Measurements from ENCODE around the gene AMBRA1.
A peak's percentile ranks its signal among the peaks of the same experiment; 100 is the strongest.

Gene AMBRA1

DNA sequence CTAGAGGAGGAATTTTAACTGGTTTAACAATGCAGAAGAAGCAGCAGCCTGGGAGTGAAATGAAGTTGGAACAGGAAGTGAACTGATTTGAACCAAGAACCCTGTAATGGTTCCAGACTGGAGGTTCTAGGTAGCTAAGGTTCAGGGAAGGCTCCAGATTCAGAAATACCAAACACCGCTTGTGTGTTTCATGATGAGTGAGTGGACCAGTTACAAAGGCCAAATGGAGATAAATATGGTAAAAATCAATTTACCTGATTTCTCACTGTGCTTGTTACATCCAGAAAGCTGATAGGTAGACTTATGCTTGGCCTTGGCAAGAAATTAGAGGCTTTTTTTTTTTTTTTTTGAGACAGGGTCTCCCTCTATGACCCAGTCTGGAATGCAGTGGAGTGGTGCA, 36.4 kb upstream of the AMBRA1 start:
- no peaks in the 10 kb centered on the region for H3K27me3 Mint-ChIP-seq
- no peak for DNase-seq
- H3K4me3 Mint-ChIP-seq, result no peak overlapping the region
- H3K36me3 Mint-ChIP-seq, result peaks cover 21 to 23% of the 10 kb centered on the region in 2 donors
- H3K4me1 Mint-ChIP-seq, result peaks cover 9 to 10% of the 10 kb centered on the region in 2 donors
- no peak overlapping the region for H3K27ac Mint-ChIP-seq
- ATAC-seq (replicated peaks), result no peak
- no peaks in the 10 kb centered on the region for H3K9me3 Mint-ChIP-seq

DNA sequence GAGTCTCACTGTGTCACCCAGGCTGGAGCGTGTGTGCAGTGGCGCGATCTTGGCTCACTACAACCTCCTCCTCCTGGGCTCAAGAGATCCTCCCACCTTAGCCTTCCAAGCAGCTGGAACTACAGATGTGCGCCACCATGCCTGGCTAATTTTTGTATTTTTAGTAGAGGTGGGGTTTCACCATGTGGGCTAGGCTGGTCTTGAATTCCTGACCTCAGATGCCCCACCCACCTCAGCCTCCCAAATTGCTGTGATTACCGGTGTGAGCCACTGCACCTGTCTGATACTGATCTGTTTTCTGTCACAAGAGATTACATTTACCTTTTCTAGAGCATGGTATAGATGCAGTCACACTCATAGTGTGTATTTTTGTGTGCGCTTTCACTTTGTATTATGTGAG, 35.1 kb upstream of the AMBRA1 start:
- DNase-seq (no peak), ATAC-seq (replicated peaks) (no peak)
- Mint-ChIP-seq H3K27me3 (no peaks in the 10 kb centered on the region), H3K9me3 (no peaks in the 10 kb centered on the region), H3K27ac (no peak overlapping the region), H3K4me3 (no peak overlapping the region), H3K36me3 (peaks cover 27 to 30% of the 10 kb centered on the region in 2 donors), H3K4me1 (peaks cover 12% of the 10 kb centered on the region in 2 donors)

DNA sequence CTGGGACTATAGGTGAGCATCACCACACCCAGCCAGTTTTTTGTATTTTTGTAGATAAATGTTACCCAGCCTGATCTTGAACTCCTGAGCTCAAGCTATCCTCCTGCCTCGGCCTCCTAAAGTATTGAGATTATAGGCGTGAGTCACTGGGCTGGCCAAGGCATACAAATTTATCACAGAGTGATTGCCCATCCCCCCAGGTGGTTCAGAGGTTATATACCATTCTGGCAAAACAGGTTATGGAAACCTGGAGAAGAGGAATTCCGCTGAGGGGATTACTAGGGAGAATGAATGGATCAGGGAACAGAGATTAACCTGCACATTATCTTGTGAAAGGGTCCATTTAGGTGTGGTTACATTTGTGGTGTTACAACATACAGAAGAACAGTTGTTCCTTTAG, 31.6 kb upstream of the AMBRA1 start:
- Mint-ChIP-seq H3K36me3 (peaks cover 15 to 28% of the 10 kb centered on the region in 2 donors), H3K4me1 (peaks cover 10 to 26% of the 10 kb centered on the region in 2 donors), H3K9me3 (no peaks in the 10 kb centered on the region), H3K27me3 (no peaks in the 10 kb centered on the region), H3K27ac (no peak overlapping the region), H3K4me3 (no peak overlapping the region)
- ATAC-seq (replicated peaks) (no peak), DNase-seq (no peak)

DNA sequence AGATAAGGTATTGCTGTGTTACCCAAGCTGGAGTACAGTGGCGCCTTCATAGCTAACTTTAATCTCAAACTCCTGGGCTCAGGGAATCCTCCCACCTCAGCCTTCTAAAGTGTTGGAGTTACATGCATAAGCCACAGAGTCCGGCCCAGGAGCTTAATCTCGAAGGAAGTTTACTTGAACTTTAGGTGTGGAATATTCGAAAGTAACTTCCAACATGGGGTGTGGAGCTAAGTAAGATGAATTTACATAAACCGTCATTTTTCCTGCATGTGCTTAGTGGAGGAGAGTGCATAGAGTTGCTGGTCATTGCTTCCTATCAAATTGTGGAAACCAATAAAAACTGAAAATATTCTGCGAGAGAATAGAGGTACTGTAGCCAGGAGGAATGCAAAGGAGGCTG, 25.0 kb upstream of the AMBRA1 start:
- Mint-ChIP-seq H3K27ac (no peak overlapping the region), H3K36me3 (peaks cover 0 to 11% of the 10 kb centered on the region in 2 donors), H3K4me3 (peak overlapping the region in 1 of 2 donors; percentile 58), H3K9me3 (no peaks in the 10 kb centered on the region), H3K27me3 (no peaks in the 10 kb centered on the region), H3K4me1 (peaks cover 11 to 46% of the 10 kb centered on the region in 2 donors)
- ATAC-seq (replicated peaks) (no peak), DNase-seq (no peak)

DNA sequence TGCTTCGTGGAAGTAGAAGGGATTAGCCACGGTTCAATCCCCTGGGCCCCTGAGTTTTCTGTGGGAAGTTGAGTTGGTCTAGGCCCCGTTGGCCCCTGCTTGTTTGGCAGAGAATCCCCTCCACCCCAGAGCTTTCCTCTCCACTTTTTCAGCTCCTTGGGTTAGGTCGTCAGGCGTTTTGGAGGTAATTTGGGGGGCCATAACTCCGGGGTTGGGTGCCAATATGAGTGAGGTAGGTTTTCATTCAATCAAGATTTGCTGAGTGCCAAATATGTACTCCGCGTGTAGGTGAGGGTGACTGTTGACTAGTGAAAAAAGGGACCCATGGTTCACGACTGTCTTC, 24.1 kb upstream of the AMBRA1 start:
- Mint-ChIP-seq H3K9me3 (no peaks in the 10 kb centered on the region), H3K4me3 (peak overlapping the region; percentile 95 to 99), H3K27ac (peak overlapping the region; percentile 100), H3K4me1 (peaks cover 11 to 46% of the 10 kb centered on the region in 2 donors), H3K27me3 (no peaks in the 10 kb centered on the region), H3K36me3 (peaks cover 0 to 11% of the 10 kb centered on the region in 2 donors)
- DNase-seq, result no peak
- ATAC-seq (replicated peaks), result no peak

DNA sequence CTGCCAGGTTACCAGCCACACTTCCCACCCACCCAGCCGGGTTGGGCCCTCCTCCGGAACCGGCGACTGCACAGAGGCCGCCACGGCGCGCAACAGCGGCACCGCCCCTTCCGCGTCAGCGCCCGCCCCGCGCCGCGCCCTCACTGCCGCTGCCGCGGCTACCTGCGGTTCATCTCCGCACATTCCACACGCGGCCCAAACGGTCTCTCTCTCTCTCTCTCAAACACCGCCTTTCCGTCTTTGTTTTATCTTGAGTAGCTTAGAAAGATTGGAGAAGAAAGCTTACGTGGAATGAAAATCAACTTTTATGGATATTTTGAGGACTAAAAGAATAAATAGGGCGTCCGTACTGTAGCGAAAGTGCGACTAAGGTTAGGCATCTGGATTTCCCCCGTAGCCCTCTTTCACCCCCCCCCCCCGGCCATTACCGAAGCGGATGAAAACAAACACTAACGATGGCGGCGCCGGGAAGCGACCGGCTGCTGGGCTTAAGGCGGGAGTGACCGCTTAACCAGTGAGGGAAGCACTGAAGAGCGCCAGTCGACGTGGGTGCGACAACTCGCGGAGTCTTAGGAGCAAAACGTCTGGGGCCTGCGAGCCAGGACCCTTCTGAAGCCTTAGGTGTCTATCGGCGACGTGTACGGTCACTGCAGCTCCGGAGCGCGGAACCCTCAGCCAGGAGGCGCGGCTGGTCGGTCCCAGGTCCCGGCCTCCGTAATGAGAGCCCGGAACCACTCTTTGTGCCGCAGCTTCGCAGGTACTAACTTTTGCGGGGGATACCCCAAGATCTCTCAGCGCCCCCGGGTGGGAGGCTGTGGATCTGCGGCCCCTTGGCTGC, 23.5 kb upstream of the AMBRA1 start, which contains the start of the genes ATG13 and HARBI1:
Gene ATG13, plus strand, starts transcription at position 420 of the 838 bp plus-strand sequence. CDS start 26,739 bp downstream, outside the sequence.
Gene HARBI1, minus strand, starts transcription at position 94 of the 838 bp plus-strand sequence. CDS start 990 bp downstream, outside the sequence.
- DNase-seq (peak; percentile 88), ATAC-seq (replicated peaks) (peak; percentile 97 to 98)
- Mint-ChIP-seq H3K36me3 (peaks cover 0 to 11% of the 10 kb centered on the region in 2 donors), H3K9me3 (no peaks in the 10 kb centered on the region), H3K27me3 (no peaks in the 10 kb centered on the region), H3K27ac (peak within 1 kb of the TSS; percentile 100), H3K4me1 (peaks cover 11 to 46% of the 10 kb centered on the region in 2 donors), H3K4me3 (peak within 1 kb of the TSS; percentile 95 to 99)

DNA sequence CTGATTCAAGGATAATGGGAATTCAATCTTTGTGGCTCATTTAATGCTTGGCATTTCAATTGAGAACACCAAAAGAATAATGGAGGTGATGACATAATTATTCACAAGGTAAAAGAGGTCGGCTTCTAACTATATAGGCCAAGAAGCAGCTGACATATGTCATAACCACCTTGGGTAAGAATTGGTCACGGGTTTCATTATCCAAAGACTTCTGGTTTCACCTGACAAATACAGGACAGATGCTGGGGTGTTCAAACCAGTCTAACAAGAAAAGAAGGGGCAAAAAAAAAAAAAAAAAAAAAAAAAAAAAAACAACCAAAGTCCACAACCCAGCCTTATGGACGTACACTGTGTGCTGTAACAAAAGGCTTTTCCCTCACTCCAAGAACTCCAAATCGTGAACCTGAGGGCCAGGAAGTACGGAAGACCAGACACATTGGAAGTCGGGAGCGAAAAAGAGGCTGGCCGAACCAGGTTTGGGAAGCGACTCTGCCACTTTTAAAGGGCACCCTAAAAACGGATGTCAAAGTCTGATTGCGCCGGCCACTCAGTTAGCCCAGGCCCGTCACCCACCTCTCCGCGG, 22.8 kb upstream of the AMBRA1 start:
- no peaks in the 10 kb centered on the region for H3K27me3 Mint-ChIP-seq
- peak in 1 of 2 donors; percentile 12 for ATAC-seq (replicated peaks)

DNA sequence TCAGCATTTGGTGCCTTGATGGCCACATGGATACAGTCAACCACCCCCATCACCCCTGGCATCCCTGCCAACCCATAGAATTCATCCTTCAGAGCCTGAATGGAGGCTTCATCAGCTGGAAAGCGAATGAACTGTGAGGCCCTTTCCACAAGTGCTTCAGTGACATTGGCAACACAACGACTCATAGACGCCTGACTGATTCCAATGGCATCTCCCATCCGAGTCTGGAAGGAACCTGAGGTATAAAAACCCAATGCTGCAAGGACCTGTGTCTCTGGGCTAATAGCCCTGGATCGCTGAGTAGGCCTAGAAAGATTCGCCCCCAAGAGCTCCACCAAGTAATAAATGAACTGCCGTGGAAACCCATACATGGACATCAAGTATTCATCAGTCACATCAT, 21.9 kb upstream of the AMBRA1 start:
- H3K4me1 Mint-ChIP-seq, result peaks cover 11 to 41% of the 10 kb centered on the region in 2 donors
- no peaks in the 10 kb centered on the region for H3K27me3 Mint-ChIP-seq
- no peak overlapping the region for H3K4me3 Mint-ChIP-seq
- H3K36me3 Mint-ChIP-seq, result peaks cover 0 to 4% of the 10 kb centered on the region in 2 donors
- ATAC-seq (replicated peaks) (no peak), DNase-seq (no peak)
- no peaks in the 10 kb centered on the region for H3K9me3 Mint-ChIP-seq
- no peak overlapping the region for H3K27ac Mint-ChIP-seq

More for the DNA sequence above, 22.8 kb upstream of the AMBRA1 start:
- peaks cover 11 to 44% of the 10 kb centered on the region in 2 donors for H3K4me1 Mint-ChIP-seq
- peak overlapping the region; percentile 95 to 99 for H3K4me3 Mint-ChIP-seq
- H3K36me3 Mint-ChIP-seq, result peaks cover 0 to 9% of the 10 kb centered on the region in 2 donors
- no peak for DNase-seq
- no peaks in the 10 kb centered on the region for H3K9me3 Mint-ChIP-seq
- H3K27ac Mint-ChIP-seq, result peak overlapping the region; percentile 100

DNA sequence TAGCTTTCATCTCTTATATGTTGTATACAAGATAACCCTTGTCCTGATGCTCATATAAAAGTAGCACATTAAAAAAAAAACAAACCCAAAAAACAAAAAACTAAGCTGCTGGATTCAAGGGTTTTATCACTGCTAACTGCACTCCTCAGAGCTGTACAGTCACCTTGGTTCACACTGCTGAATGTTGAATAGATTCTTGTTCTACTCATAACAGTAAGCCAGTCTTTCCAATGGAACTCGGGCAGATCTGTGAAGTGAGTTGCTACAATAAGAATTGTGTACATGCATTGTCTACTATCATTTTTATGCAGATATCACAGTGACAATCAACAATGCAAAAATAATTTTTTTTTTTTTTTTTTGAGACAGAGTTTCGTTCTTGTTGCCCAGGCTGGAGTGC, 18.5 kb upstream of the AMBRA1 start:
- ATAC-seq (replicated peaks), result no peak
- Mint-ChIP-seq H3K9me3 (no peaks in the 10 kb centered on the region), H3K27me3 (no peaks in the 10 kb centered on the region), H3K36me3 (peaks cover 0 to 7% of the 10 kb centered on the region in 2 donors), H3K4me1 (peaks cover 2 to 22% of the 10 kb centered on the region in 2 donors), H3K4me3 (no peak overlapping the region), H3K27ac (no peak overlapping the region)
- DNase-seq, result no peak

DNA sequence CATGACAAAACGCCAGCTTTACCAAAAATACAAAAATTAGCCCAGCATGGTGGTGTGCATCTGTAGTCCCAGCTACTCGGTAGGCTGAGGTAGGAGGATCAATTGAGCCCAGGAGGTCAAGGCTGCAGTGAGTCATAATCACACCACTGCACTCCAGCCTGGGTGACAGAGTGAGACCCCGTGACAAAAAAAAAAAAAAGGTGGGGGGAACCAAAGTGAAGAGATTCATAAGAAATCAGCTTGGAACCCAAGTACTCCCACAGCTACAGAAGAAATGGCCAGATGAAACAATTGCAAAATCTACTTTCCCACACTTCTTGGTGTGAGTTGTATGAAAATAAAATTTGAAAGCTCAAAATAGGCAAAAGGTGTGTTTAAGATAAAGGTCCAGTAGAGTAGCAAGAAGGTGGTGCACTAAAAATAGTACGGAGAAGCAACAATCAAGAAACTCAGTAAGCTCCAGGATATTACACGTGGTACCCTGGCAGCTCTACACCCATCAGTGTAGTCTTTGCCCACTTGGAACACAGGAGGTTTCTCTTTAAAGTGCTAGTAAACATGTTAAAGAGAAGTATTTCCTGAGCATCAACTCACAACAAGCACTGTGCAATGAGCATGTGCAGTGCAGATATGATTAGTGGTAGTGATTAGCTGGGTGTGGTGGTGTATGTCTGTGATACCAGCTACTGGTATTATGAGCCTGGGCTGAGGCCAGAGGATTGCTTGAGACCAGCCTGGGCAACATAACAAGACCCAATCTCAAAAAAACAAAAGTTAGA, 17.9 kb upstream of the AMBRA1 start:
- ATAC-seq (replicated peaks), result no peak
- no peak overlapping the region for H3K4me3 Mint-ChIP-seq
- H3K4me1 Mint-ChIP-seq, result peaks cover 2 to 20% of the 10 kb centered on the region in 2 donors
- no peaks in the 10 kb centered on the region for H3K9me3 Mint-ChIP-seq
- no peak overlapping the region for H3K27ac Mint-ChIP-seq
- no peaks in the 10 kb centered on the region for H3K27me3 Mint-ChIP-seq
- no peak for DNase-seq
- H3K36me3 Mint-ChIP-seq, result peaks cover 0 to 7% of the 10 kb centered on the region in 2 donors

DNA sequence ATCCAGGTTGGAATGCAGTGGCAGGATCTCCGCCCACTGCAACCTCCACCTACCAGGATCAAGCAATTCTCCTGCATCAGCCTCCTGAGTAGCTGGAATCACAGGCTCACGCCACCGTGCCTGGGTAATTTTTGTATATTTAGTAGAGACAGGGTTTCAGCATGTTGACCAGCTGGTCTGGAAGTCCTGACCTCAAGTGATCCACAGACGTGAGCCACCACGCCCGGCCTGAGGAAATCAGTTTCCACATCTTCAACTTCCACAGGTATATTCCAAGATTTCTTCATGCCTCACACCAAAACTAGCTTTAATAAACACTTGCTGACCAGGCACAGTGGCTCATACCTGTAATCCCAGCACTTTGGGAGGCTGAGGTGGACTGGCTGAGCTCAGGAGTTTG, 15.6 kb upstream of the AMBRA1 start:
- ATAC-seq (replicated peaks) (no peak), DNase-seq (no peak)
- Mint-ChIP-seq H3K4me3 (no peak overlapping the region), H3K36me3 (peaks cover 0 to 3% of the 10 kb centered on the region in 2 donors), H3K4me1 (peaks cover 0 to 5% of the 10 kb centered on the region in 2 donors), H3K9me3 (no peaks in the 10 kb centered on the region), H3K27me3 (no peaks in the 10 kb centered on the region), H3K27ac (no peak overlapping the region)

DNA sequence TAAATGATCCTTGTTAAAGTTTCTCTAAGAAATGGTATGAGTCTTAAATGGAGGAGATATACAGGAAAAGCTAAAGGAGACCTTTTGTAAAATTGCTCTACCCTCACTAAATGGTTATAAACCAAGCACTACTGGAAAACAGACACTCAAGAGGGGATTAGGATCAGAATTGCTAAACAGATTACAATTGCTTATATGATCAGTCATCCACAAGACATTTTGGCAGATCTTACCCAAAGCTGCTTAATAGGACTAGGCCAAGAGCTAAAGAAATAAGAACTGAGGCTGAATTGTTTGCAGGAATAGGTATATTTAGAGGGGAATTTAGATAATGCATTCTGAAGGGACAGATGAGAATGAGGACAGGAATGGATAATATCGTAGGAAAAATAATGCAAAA, 13.7 kb upstream of the AMBRA1 start:
- Mint-ChIP-seq H3K36me3 (peaks cover 14% of the 10 kb centered on the region in 2 donors), H3K9me3 (peaks cover 7 to 9% of the 10 kb centered on the region in 2 donors), H3K4me1 (peaks cover 9 to 19% of the 10 kb centered on the region in 2 donors), H3K27ac (no peak overlapping the region), H3K27me3 (no peaks in the 10 kb centered on the region), H3K4me3 (no peak overlapping the region)
- DNase-seq (no peak), ATAC-seq (replicated peaks) (no peak)

DNA sequence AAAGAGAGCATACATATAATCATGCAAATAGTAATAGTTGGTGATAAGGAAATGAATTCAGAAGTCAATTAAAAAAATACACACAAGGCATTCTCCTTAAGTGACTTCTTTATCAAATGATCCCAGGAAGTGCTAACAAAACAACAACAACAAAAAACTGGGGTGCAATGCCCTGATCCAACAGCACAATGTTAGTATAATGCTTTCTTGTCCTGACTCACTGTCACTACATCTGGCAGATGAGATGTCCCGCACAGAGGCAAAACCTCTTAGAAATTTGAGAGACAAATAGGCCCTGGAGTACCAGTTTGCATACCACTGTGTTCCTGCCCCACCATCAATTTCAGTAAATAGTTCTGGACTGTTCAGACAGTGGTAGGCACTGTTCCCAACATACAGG, 11.0 kb upstream of the AMBRA1 start:
- H3K36me3 Mint-ChIP-seq, result peaks cover 14 to 15% of the 10 kb centered on the region in 2 donors
- ATAC-seq (replicated peaks), result no peak
- peaks cover 7 to 9% of the 10 kb centered on the region in 2 donors for H3K9me3 Mint-ChIP-seq
- H3K4me1 Mint-ChIP-seq, result peaks cover 19 to 33% of the 10 kb centered on the region in 2 donors
- H3K27me3 Mint-ChIP-seq, result no peaks in the 10 kb centered on the region
- DNase-seq, result no peak
- H3K4me3 Mint-ChIP-seq, result no peak overlapping the region
- no peak overlapping the region for H3K27ac Mint-ChIP-seq

DNA sequence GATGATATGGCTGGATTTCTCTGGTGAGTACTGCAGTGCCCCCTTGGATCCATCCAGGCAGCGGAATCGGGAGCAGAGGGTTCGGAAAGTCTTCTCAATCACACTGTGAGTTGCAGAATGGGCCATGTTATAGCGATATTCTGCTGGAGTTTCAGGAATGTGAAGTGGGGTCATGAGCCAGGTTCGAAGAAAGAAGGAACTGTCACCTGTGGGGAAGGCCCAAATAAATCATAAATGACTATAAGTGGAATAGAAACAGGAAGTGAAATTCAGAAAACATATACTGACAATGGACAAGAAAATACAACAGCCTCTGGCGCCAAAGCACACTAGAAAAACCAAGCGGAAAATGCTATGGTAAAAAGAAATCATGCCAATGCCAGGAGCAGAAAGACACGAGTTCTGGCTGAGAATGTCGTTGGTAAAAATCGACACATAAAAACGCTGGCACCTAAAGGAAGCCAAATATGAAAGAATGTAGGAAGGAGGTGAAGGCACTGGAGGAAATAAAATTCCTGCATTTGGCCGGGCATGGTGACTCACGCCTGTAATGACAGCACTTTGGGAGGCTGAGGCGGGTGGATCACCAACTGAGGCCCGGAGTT, 10.0 kb upstream of the AMBRA1 start:
- Mint-ChIP-seq H3K9me3 (peaks cover 7 to 9% of the 10 kb centered on the region in 2 donors), H3K27ac (peak overlapping the region; percentile 75), H3K4me1 (peaks cover 19 to 33% of the 10 kb centered on the region in 2 donors), H3K4me3 (peak overlapping the region; percentile 49 to 73), H3K36me3 (peaks cover 14 to 18% of the 10 kb centered on the region in 2 donors), H3K27me3 (no peaks in the 10 kb centered on the region)
- DNase-seq (peak; percentile 13), ATAC-seq (replicated peaks) (peak; percentile 90)

Measured in stimulated activated naive B cell treated with anti-CD40 and anti-IgM and Interleukin-4, amounts not matched to agents 10 μg/mL and 1 μg/mL and 100 μg/mL, for 72 hours (primary cell).